GM06990 (cell line): ENCODE data around the gene RYR2.

Source experiments
- DNase-seq: peaks from one replicate; pipeline ENCODE4 v3.0.0-alpha.2; 2011; ENCODE audit not compliant: insufficient read length; ENCODE audit errors: extremely low read depth
- H3K27me3 ChIP-seq: replicated peaks from 2 replicates; pipeline ENCODE4 v1.6.0; 2011; ENCODE audit warnings: low read length; ENCODE audit not compliant: control insufficient read depth, insufficient read depth
- H3K36me3 ChIP-seq: 2 replicates; pipeline ENCODE4 v1.5.1; 2011; ENCODE audit warnings: low read length; ENCODE audit not compliant: control insufficient read depth, insufficient read depth
- H3K4me3 ChIP-seq: replicated peaks from 2 replicates; pipeline ENCODE4 v1.5.1; 2011; ENCODE audit warnings: low read depth, mild to moderate bottlenecking, control low read depth, low read length
- CTCF ChIP-seq: IDR thresholded peaks from 2 replicates; pipeline ENCODE4 v1.5.1; 2011; ENCODE audit warnings: low read length, control low read depth, mild to moderate bottlenecking, inconsistent platforms; ENCODE audit not compliant: insufficient read depth, poor library complexity, severe bottlenecking

The RYR2 gene

GRCh38 chr1:237293804-237294203 lies 251.8 kb downstream of the RYR2 start:
- Histone ChIP-seq H3K36me3 (no peaks in the 10 kb centered on the region), H3K27me3 (no peaks in the 10 kb centered on the region), H3K4me3 (no peak overlapping the region)
- no peak for DNase-seq
- TF ChIP-seq CTCF = no peak

- no peak for TF ChIP-seq CTCF
- Histone ChIP-seq H3K4me3 (no peak overlapping the region), H3K36me3 (no peaks in the 10 kb centered on the region), H3K27me3 (no peaks in the 10 kb centered on the region)
- DNase-seq = no peak
Measured at GRCh38 chr1:237296861-237297260, 254.9 kb downstream of the RYR2 start.

GRCh38 chr1:237300642-237301041 lies 258.7 kb downstream of the RYR2 start:
- H3K4me3 ChIP-seq = no peak overlapping the region
- H3K27me3 ChIP-seq = no peaks in the 10 kb centered on the region
- no peak for TF ChIP-seq CTCF
- no peak for DNase-seq
- H3K36me3 ChIP-seq = no peaks in the 10 kb centered on the region

GRCh38 chr1:237303929-237304328 lies 261.9 kb downstream of the RYR2 start:
- no peak for TF ChIP-seq CTCF
- no peak overlapping the region for H3K4me3 ChIP-seq
- no peaks in the 10 kb centered on the region for H3K27me3 ChIP-seq
- H3K36me3 ChIP-seq = no peaks in the 10 kb centered on the region
- no peak for DNase-seq

GRCh38 chr1:237306726-237307125 lies 264.7 kb downstream of the RYR2 start:
- no peak for DNase-seq
- Histone ChIP-seq H3K36me3 (no peaks in the 10 kb centered on the region), H3K27me3 (no peaks in the 10 kb centered on the region), H3K4me3 (no peak overlapping the region)
- no peak for TF ChIP-seq CTCF

- H3K4me3 ChIP-seq = no peak overlapping the region
- no peaks in the 10 kb centered on the region for H3K27me3 ChIP-seq
- H3K36me3 ChIP-seq = no peaks in the 10 kb centered on the region
- no peak for TF ChIP-seq CTCF
- DNase-seq = no peak
Measured at GRCh38 chr1:237309595-237310118, 267.7 kb downstream of the RYR2 start.
